HepG2 (cell line): ENCODE data around the gene UTP11. TPM values are rescaled to one million over a fixed set of nuclear protein-coding genes. Genes with fewer than 3 reads are reported as not detected.
A peak's percentile ranks its signal among the peaks of the same experiment; 100 is the strongest.

Source experiments
- ATAC-seq: fragments of 200-7000 bp; cut with Tn5 transposase; 3 replicates; pipeline ENCODE4 v1.9.1; 2020; ENCODE audit warnings: mild to moderate bottlenecking, moderate library complexity
- BruUV-seq: library from RNA; stranded (reverse); fragments of 400-500 nt; replicated peaks from 2 replicates; lab custom pipeline; 2021; lab: Mats Ljungman, UMichigan
- CTCF ChIA-PET: fragments of 300-600 bp; formaldehyde crosslinking; extraction: SDS; loops from one replicate; lab custom pipeline; 2021; ENCODE audit warnings: low total read pairs, inconsistent platforms, low intra/inter-chr PET ratio; lab: Yijun Ruan, JAX
- POLR2A ChIA-PET: fragments of 350-600 bp; sonication (Branson Sonifier 250); formaldehyde crosslinking; loops from one replicate; lab custom pipeline; 2020; ENCODE audit warnings: antibody characterized with exemption, inconsistent platforms; lab: Yijun Ruan, JAX
- DNase-seq: peaks from one replicate; pipeline ENCODE4 v3.0.0-alpha.2; 2015; ENCODE audit warnings: low spot score
- FAIRE-seq: peaks from 3 replicates; lab custom pipeline; 2011; peaks lifted over from hg19 to GRCh38; lab: Jason Lieb, UNC
- H2AFZ ChIP-seq: one replicate; pipeline ENCODE4 v1.6.1; 2011; ENCODE audit warnings: low read length, inconsistent platforms
- H3K27ac ChIP-seq: fragments of 300-600 bp; 3 replicates; pipeline ENCODE4 v1.8.0; 2011; ENCODE audit warnings: mixed run types, mild to moderate bottlenecking, mixed read lengths, low read length, inconsistent platforms; ENCODE audit not compliant: insufficient read depth; ENCODE audit errors: extremely low read length
- H3K27me3 ChIP-seq, 2 experiments: fragments of 200-600 bp in 1 of 2; 2 replicates in 1 of 2; 3 replicates in 1 of 2; pipeline versions ENCODE4 v1.6.0 to v1.8.0; 2011; ENCODE audit warnings: low read length in 2 of 2, mild to moderate bottlenecking in 2 of 2, moderate library complexity in 2 of 2, inconsistent platforms in 1 of 2; ENCODE audit not compliant: insufficient read depth in 2 of 2, control insufficient read depth in 1 of 2
- H3K36me3 ChIP-seq, 2 experiments: fragments of 200-600 bp in 1 of 2; replicated peaks in 1 of 2; 2 replicates in 1 of 2; 3 replicates in 1 of 2; pipeline versions ENCODE4 v1.5.1 to v1.8.0; 2011; ENCODE audit warnings: low read length in 2 of 2, inconsistent platforms in 1 of 2; ENCODE audit not compliant: insufficient read depth in 2 of 2, control insufficient read depth in 1 of 2
- H3K4me1 ChIP-seq: 2 replicates; pipeline ENCODE4 v1.5.1; 2012; ENCODE audit warnings: low read length, inconsistent platforms; ENCODE audit not compliant: insufficient read depth
- H3K4me2 ChIP-seq: 2 replicates; pipeline ENCODE4 v1.6.0; 2011; ENCODE audit warnings: low read depth, low read length, inconsistent platforms
- H3K4me3 ChIP-seq, 3 experiments: fragments of 200-600 bp in 1 of 3; sonication (generic), shearing (Covaris generic) in 1 of 3; replicated peaks in 1 of 3; 2 replicates each; pipeline ENCODE4 v1.5.1; 2011 to 2016; ENCODE audit warnings: low read length in 3 of 3, inconsistent platforms in 2 of 3, low read depth in 2 of 3, mild to moderate bottlenecking in 2 of 3, control low read depth in 1 of 3, mixed read lengths in 1 of 3; ENCODE audit not compliant: insufficient read depth in 1 of 3
- H3K79me2 ChIP-seq: one replicate; pipeline ENCODE4 v1.6.1; 2011; ENCODE audit warnings: low read length, inconsistent platforms; ENCODE audit not compliant: insufficient read depth
- H3K9ac ChIP-seq: 2 replicates; pipeline ENCODE4 v1.6.0; 2011; ENCODE audit warnings: mild to moderate bottlenecking, low read depth, low read length, inconsistent platforms; ENCODE audit not compliant: insufficient read depth
- H3K9me3 ChIP-seq: 2 replicates; pipeline ENCODE4 v1.5.1; 2012; ENCODE audit warnings: mild to moderate bottlenecking, low read length
- H4K20me1 ChIP-seq: 2 replicates; pipeline ENCODE4 v1.6.0; 2011; ENCODE audit warnings: inconsistent platforms, mild to moderate bottlenecking, low read length, moderate library complexity; ENCODE audit not compliant: insufficient read depth
- MAFF ChIP-seq: IDR thresholded peaks from 2 replicates; pipeline ENCODE4 v1.6.1; 2011; ENCODE audit warnings: low read depth, low read length, improper control_type of control experiment
- MAFK ChIP-seq, 2 experiments: IDR thresholded peaks in 1 of 2; conservative IDR thresholded peaks in 1 of 2; 2 replicates each; pipeline ENCODE4 v1.6.1; 2011; ENCODE audit warnings: improper control_type of control experiment in 2 of 2, low read length in 2 of 2
- ZBTB3 ChIP-seq: sonication (generic); formaldehyde crosslinking; IDR thresholded peaks from 2 replicates; pipeline ENCODE4 v1.4.0; 2020; ENCODE audit warnings: low read depth, mild to moderate bottlenecking, moderate library complexity, missing genetic modification reagents, borderline replicate concordance
- ZNF768 ChIP-seq: sonication (generic); formaldehyde crosslinking; IDR thresholded peaks from 2 replicates; pipeline ENCODE4 v1.4.0; 2020; ENCODE audit warnings: missing genetic modification reagents
- WGBS: methylation state at CpG from one replicate; pipeline ENCODE4 v1.1.6; 2017; ENCODE audit warnings: low lambda C conversion rate; 5-methylcytosine and 5-hydroxymethylcytosine counted together
- in situ Hi-C: cut with HindIII; loops from 2 replicates; pipeline ENCODE4 v1.10.0; 2017; ENCODE audit warnings: low pct_unique_long_range_greater_than_20kb; ENCODE audit not compliant: extremely low pct_ligation_motif_present
- intact Hi-C: fragments of 100-400 bp; cut with micrococcal nuclease; formaldehyde crosslinking; loops from one replicate; pipeline ENCODE4 v1.10.0; 2022; ENCODE audit not compliant: unreplicated experiment
- polyA plus RNA-seq, 8 experiments: library from polyadenylated mRNA; depleted of rRNA in 3 of 8; stranded (reverse) in 7 of 8; unstranded in 1 of 8; fragments of >200 nt; fragmentation: Illumina TruSeq in 4 of 8; extraction: Trizol in 4 of 8; gene quantifications; 2 replicates each; pipeline versions ENCODE4 v1.2.1 to v1.2.3, GENCODE V29; 2011 to 2016; ENCODE audit warnings: low read depth in 4 of 8, missing spikeins in 1 of 8, mixed read lengths in 1 of 8; ENCODE audit not compliant: insufficient read depth in 1 of 8
- total RNA-seq, 5 experiments: library from RNA; depleted of rRNA; stranded (reverse); fragments of >200 nt; fragmentation: Illumina TruSeq; extraction: Trizol; gene quantifications; 2 replicates each; pipeline ENCODE4 v1.2.3, GENCODE V29; 2016; ENCODE audit warnings: low read depth in 1 of 5
- TF ChIP-seq, protein P1 (sequence below): IDR thresholded peaks from 2 replicates; pipeline ENCODE4 v1.6.1; 2016; ENCODE audit warnings: mild to moderate bottlenecking, missing biosample characterization, missing genetic modification reagents
- TF ChIP-seq, protein P2 (sequence below): sonication (generic); formaldehyde crosslinking; IDR thresholded peaks from 2 replicates; pipeline ENCODE4 v1.4.0; 2020; ENCODE audit warnings: missing genetic modification reagents
- TF ChIP-seq, protein P3 (sequence below): IDR thresholded peaks from 2 replicates; pipeline ENCODE4 v1.6.1; 2012; ENCODE audit warnings: low read depth, low read length, improper control_type of control experiment

Gene UTP11
- total and polyA plus RNA-seq, 2 of the 13 experiments (the other 11 are each of a cell fraction or from before 2014, with no cell fraction given), result 13.5 to 44.8 TPM

DNA sequence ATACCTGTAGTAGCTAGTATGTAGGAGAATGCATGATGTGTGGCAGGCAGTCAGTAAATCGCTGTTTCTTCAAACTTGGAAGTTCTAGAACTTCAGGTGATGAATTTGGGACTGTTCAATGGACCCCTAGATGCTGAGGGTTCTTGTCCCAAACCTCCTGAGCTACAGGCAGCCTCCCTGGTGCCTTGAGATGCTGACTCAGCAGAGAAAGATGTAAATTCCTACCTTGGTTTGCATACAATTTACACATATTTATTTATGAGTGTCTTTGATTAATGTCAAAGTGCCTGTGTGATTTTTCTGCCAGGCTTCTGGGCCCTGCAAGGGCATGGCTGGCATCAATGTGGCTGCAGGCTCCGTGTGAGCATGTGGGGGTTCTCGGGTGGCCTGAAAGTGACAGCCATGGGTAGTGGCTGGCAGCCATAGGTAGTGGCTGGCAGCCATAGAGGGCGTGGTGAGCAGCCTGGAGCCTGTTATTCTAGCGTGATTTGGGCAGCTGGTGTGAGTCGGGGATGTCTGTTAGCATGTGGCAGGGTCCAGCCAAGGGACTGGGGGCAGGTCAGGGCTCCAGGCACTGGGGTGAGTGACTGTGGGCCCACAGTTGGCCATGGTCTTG lies 47.2 kb downstream of the UTP11 start:
- H3K79me2 ChIP-seq, result no peaks in the 10 kb centered on the region
- no TSS peak for BruUV-seq
- no peak for DNase-seq
- intact Hi-C loops, result no loop called here
- in situ Hi-C loops, result no loop called here
- 0% methylated on average over 2 of the region's 6 CpGs for WGBS
- no peaks in the 10 kb centered on the region for H3K9me3 ChIP-seq
- CTCF ChIA-PET, result no interaction called here
- POLR2A ChIA-PET, result no interaction called here
- no peak overlapping the region for H3K9ac ChIP-seq
- no peaks in the 10 kb centered on the region; a peak in 1 of 5 replicates for H3K27me3 ChIP-seq
- TF ChIP-seq, protein P1, sequence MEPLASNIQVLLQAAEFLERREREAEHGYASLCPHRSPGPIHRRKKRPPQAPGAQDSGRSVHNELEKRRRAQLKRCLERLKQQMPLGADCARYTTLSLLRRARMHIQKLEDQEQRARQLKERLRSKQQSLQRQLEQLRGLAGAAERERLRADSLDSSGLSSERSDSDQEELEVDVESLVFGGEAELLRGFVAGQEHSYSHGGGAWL, result no peak
- peak; percentile 89 to 94 for TF ChIP-seq MAFK (conservative IDR thresholded peaks at IDR 0.05 in 1 of 2, IDR thresholded peaks at IDR 0.05 in 1 of 2; ENCODE audit: low read length in 2 of 2)
- no peak for TF ChIP-seq ZBTB3 (CRISPR knock-in tag)
- TF ChIP-seq, protein P2, sequence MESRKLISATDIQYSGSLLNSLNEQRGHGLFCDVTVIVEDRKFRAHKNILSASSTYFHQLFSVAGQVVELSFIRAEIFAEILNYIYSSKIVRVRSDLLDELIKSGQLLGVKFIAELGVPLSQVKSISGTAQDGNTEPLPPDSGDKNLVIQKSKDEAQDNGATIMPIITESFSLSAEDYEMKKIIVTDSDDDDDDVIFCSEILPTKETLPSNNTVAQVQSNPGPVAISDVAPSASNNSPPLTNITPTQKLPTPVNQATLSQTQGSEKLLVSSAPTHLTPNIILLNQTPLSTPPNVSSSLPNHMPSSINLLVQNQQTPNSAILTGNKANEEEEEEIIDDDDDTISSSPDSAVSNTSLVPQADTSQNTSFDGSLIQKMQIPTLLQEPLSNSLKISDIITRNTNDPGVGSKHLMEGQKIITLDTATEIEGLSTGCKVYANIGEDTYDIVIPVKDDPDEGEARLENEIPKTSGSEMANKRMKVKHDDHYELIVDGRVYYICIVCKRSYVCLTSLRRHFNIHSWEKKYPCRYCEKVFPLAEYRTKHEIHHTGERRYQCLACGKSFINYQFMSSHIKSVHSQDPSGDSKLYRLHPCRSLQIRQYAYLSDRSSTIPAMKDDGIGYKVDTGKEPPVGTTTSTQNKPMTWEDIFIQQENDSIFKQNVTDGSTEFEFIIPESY, result no peak
- TF ChIP-seq MAFF, result peak; percentile 90
- TF ChIP-seq, all 625 proteins: peak for 2
- no peak overlapping the region for H3K27ac ChIP-seq
- no peaks in the 10 kb centered on the region for H3K36me3 ChIP-seq
- H3K4me1 ChIP-seq, result no peaks in the 10 kb centered on the region
- no peak overlapping the region for H2AFZ ChIP-seq
- no peak overlapping the region for H3K4me3 ChIP-seq
- FAIRE-seq (no peak), ATAC-seq (no peak)
- no peaks in the 10 kb centered on the region for H4K20me1 ChIP-seq
- no peak overlapping the region for H3K4me2 ChIP-seq

DNA sequence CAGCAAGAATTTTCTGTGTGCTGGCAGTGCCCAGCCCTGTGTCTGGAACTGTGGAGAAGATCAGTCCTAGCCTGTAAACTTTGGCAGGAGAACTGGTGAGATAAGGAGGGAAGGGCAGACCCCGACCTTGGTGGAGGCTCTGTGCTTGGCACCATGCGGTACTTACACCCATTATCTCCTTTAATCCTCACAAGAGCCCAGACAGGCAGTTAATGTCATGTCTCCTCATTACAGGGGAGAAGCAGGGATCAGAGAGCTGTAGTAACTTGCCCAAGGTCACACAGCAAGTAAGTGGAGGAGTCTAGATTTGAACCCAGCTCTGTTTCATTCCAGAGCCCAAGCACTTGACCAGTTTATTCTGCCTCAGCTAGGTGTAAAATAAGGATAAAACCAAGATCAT lies 48.0 kb downstream of the UTP11 start:
- in situ Hi-C loops, result no loop called here
- CTCF ChIA-PET, result no interaction called here

More for the DNA sequence above, 48.0 kb downstream of the UTP11 start:
- Histone ChIP-seq H4K20me1 (no peaks in the 10 kb centered on the region), H3K4me3 (no peak overlapping the region), H3K9me3 (no peaks in the 10 kb centered on the region), H3K9ac (no peak overlapping the region), H3K27ac (no peak overlapping the region), H3K27me3 (no peaks in the 10 kb centered on the region; a peak in 1 of 5 replicates), H3K36me3 (no peaks in the 10 kb centered on the region), H2AFZ (no peak overlapping the region), H3K79me2 (no peaks in the 10 kb centered on the region), H3K4me2 (no peak overlapping the region), H3K4me1 (no peaks in the 10 kb centered on the region)
- ATAC-seq (no peak), DNase-seq (no peak), FAIRE-seq (no peak)
- TF ChIP-seq ZNF768, result peak; percentile 69; the same call in 1 of the 2 replicates
- TF ChIP-seq, protein P3, sequence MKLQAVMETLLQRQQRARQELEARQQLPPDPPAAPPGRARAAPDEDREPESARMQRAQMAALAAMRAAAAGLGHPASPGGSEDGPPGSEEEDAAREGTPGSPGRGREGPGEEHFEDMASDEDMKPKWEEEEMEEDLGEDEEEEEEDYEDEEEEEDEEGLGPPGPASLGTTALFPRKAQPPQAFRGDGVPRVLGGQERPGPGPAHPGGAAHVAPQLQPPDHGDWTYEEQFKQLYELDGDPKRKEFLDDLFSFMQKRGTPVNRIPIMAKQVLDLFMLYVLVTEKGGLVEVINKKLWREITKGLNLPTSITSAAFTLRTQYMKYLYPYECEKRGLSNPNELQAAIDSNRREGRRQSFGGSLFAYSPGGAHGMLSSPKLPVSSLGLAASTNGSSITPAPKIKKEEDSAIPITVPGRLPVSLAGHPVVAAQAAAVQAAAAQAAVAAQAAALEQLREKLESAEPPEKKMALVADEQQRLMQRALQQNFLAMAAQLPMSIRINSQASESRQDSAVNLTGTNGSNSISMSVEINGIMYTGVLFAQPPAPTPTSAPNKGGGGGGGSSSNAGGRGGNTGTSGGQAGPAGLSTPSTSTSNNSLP, result no peak
- 45% methylated on average over 2 of the region's 2 CpGs for WGBS
- intact Hi-C loops, result no loop called here
- POLR2A ChIA-PET, result no interaction called here
- BruUV-seq, result no TSS peak
